Measurements from ENCODE around the gene LGALS3.
A peak's percentile ranks its signal among the peaks of the same experiment; 100 is the strongest.
"Not testable (repeated sequence)": the region's sequence is repeated elsewhere in the genome, so short reads cannot be mapped to it uniquely, and the experiment has no call there.

The LGALS3 gene

GRCh38 chr14:55129086-55129427, at the start of gene LGALS3:
Gene LGALS3 (plus strand): TSS chr14:55129252. CDS start chr14:55137374, 8,122 bp downstream.
- DNase-seq (ENCODE audit: low read depth), result no peak

GRCh38 chr14:55079961-55080360, 49.1 kb upstream of the LGALS3 start:
- DNase-seq (ENCODE audit: low read depth), result not testable (repeated sequence)

GRCh38 chr14:55084401-55085059, 44.5 kb upstream of the LGALS3 start:
- DNase-seq (ENCODE audit: low read depth), result no peak

GRCh38 chr14:55085060-55085660, 43.9 kb upstream of the LGALS3 start:
- no peak for DNase-seq (ENCODE audit: low read depth)

- no peak for DNase-seq (ENCODE audit: low read depth)
Observed at GRCh38 chr14:55086938-55087337, 42.1 kb upstream of the LGALS3 start.

GRCh38 chr14:55088356-55088755, 40.7 kb upstream of the LGALS3 start:
- no peak for DNase-seq (ENCODE audit: low read depth)

- DNase-seq (ENCODE audit: low read depth), result no peak
Observed at GRCh38 chr14:55092341-55092740, 36.7 kb upstream of the LGALS3 start.

- no peak for DNase-seq (ENCODE audit: low read depth)
Observed at GRCh38 chr14:55094292-55095157, 34.5 kb upstream of the LGALS3 start.

- DNase-seq (ENCODE audit: low read depth), result peak; percentile 30
Observed at GRCh38 chr14:55097881-55098560, 31.0 kb upstream of the LGALS3 start.

GRCh38 chr14:55098561-55098898, 30.5 kb upstream of the LGALS3 start:
- no peak for DNase-seq (ENCODE audit: low read depth)

GRCh38 chr14:55099756-55100155, 29.3 kb upstream of the LGALS3 start:
- DNase-seq (ENCODE audit: low read depth), result no peak

GRCh38 chr14:55101698-55102097, 27.4 kb upstream of the LGALS3 start:
- no peak for DNase-seq (ENCODE audit: low read depth)

GRCh38 chr14:55102141-55102621, 26.9 kb upstream of the LGALS3 start:
- no peak for DNase-seq (ENCODE audit: low read depth)

- DNase-seq (ENCODE audit: low read depth), result no peak
Observed at GRCh38 chr14:55103005-55103640, 25.9 kb upstream of the LGALS3 start.

GRCh38 chr14:55103971-55104954, 24.8 kb upstream of the LGALS3 start:
- no peak for DNase-seq (ENCODE audit: low read depth)

GRCh38 chr14:55105991-55106390, 23.1 kb upstream of the LGALS3 start:
- no peak for DNase-seq (ENCODE audit: low read depth)

GRCh38 chr14:55107766-55108554, 21.1 kb upstream of the LGALS3 start:
- no peak for DNase-seq (ENCODE audit: low read depth)

- no peak for DNase-seq (ENCODE audit: low read depth)
Observed at GRCh38 chr14:55109836-55110235, 19.2 kb upstream of the LGALS3 start.

- no peak for DNase-seq (ENCODE audit: low read depth)
Observed at GRCh38 chr14:55111122-55111708, 17.8 kb upstream of the LGALS3 start.

GRCh38 chr14:55114720-55115119, 14.3 kb upstream of the LGALS3 start:
- DNase-seq (ENCODE audit: low read depth), result no peak
